ENCODE data around the gene PRDM16. TPM values are rescaled to one million over a fixed set of nuclear protein-coding genes. Genes with fewer than 3 reads are reported as not detected.

The PRDM16 gene
- total and polyA plus RNA-seq, 2 of the 13 experiments (the other 11 are each of a cell fraction or from before 2014, with no cell fraction given), result 0.15 to 0.81 TPM

DNA sequence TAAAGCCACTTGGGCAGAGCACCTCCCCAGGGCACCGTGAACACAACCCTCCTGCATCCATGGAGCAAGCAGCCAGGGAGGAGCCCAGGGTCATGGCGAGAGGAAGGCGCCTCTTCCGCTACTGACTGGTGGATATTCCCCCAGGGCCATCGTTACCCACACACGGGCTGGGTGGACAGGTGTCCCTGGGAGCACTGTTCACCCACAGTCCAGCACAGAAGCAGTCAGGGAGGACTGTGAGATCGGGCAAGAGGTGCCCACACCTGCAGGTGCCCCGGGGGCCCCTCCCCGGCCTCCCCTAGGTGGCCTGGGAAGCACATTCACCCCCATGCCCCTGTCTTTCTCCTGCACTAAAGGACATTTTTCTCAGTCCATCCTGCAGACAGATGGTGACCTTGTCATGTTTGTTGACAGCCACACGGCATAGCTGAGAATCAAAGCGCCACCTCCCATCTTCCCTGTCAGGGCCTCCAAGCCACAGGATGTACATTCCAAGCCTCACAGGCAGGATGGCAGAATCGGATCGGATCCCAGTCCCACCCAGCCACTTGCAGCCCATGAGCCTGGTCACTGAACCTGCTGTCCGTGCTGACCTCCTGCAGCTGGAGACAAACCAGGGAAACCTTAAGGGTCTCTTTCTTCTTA is 160.2 kb downstream of the PRDM16 start (continued):
- TF ChIP-seq TARDBP (CRISPR knock-in tag; IDR thresholded peaks at IDR 0.05) (no peak), ZFP90 (CRISPR knock-in tag; IDR thresholded peaks at IDR 0.05; ENCODE audit: borderline replicate concordance) (no peak), FOXP1 (IDR thresholded peaks at IDR 0.05) (no peak), FOXP1 (CRISPR knock-in tag; IDR thresholded peaks at IDR 0.05) (peak; percentile 57; the same call in 1 of the 2 replicates), PHB2 (IDR thresholded peaks at IDR 0.05; ENCODE audit: partially characterized antibody) (no peak), ZNF556 (CRISPR knock-in tag; IDR thresholded peaks at IDR 0.05; ENCODE audit: borderline replicate concordance) (0 out of 2 replicates have a peak, but pooled peaks have one; percentile 30), FOXO1 (CRISPR knock-in tag; IDR thresholded peaks at IDR 0.05) (peak; percentile 61; the same call in 1 of the 2 replicates), ARHGAP35 (CRISPR knock-in tag; IDR thresholded peaks at IDR 0.05; ENCODE audit: borderline replicate concordance) (no peak), JUNB (CRISPR knock-in tag; IDR thresholded peaks at IDR 0.05; ENCODE audit: borderline replicate concordance) (no peak), MEIS1 (CRISPR knock-in tag; IDR thresholded peaks at IDR 0.05; ENCODE audit: borderline replicate concordance) (peak; percentile 55; the same call in 1 of the 2 replicates), MAF1 (CRISPR knock-in tag; IDR thresholded peaks at IDR 0.05; ENCODE audit: borderline replicate concordance) (no peak), ZNF598 (CRISPR knock-in tag; IDR thresholded peaks at IDR 0.05; ENCODE audit: borderline replicate concordance) (no peak)
- TF ChIP-seq, protein P1, sequence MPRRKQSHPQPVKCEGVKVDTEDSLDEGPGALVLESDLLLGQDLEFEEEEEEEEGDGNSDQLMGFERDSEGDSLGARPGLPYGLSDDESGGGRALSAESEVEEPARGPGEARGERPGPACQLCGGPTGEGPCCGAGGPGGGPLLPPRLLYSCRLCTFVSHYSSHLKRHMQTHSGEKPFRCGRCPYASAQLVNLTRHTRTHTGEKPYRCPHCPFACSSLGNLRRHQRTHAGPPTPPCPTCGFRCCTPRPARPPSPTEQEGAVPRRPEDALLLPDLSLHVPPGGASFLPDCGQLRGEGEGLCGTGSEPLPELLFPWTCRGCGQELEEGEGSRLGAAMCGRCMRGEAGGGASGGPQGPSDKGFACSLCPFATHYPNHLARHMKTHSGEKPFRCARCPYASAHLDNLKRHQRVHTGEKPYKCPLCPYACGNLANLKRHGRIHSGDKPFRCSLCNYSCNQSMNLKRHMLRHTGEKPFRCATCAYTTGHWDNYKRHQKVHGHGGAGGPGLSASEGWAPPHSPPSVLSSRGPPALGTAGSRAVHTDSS (CRISPR knock-in tag; conservative IDR thresholded peaks at IDR 0.05), result no peak
- TF ChIP-seq, protein P2, sequence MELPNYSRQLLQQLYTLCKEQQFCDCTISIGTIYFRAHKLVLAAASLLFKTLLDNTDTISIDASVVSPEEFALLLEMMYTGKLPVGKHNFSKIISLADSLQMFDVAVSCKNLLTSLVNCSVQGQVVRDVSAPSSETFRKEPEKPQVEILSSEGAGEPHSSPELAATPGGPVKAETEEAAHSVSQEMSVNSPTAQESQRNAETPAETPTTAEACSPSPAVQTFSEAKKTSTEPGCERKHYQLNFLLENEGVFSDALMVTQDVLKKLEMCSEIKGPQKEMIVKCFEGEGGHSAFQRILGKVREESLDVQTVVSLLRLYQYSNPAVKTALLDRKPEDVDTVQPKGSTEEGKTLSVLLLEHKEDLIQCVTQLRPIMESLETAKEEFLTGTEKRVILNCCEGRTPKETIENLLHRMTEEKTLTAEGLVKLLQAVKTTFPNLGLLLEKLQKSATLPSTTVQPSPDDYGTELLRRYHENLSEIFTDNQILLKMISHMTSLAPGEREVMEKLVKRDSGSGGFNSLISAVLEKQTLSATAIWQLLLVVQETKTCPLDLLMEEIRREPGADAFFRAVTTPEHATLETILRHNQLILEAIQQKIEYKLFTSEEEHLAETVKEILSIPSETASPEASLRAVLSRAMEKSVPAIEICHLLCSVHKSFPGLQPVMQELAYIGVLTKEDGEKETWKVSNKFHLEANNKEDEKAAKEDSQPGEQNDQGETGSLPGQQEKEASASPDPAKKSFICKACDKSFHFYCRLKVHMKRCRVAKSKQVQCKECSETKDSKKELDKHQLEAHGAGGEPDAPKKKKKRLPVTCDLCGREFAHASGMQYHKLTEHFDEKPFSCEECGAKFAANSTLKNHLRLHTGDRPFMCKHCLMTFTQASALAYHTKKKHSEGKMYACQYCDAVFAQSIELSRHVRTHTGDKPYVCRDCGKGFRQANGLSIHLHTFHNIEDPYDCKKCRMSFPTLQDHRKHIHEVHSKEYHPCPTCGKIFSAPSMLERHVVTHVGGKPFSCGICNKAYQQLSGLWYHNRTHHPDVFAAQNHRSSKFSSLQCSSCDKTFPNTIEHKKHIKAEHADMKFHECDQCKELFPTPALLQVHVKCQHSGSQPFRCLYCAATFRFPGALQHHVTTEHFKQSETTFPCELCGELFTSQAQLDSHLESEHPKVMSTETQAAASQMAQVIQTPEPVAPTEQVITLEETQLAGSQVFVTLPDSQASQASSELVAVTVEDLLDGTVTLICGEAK (IDR thresholded peaks at IDR 0.05), result no peak
- TF ChIP-seq, protein P2 (CRISPR knock-in tag; IDR thresholded peaks at IDR 0.05), result peak; percentile 20; the same call in 1 of the 2 replicates
- TF ChIP-seq, protein P3, sequence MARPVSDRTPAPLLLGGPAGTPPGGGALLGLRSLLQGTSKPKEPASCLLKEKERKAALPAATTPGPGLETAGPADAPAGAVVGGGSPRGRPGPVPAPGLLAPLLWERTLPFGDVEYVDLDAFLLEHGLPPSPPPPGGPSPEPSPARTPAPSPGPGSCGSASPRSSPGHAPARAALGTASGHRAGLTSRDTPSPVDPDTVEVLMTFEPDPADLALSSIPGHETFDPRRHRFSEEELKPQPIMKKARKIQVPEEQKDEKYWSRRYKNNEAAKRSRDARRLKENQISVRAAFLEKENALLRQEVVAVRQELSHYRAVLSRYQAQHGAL (CRISPR knock-in tag; IDR thresholded peaks at IDR 0.05; ENCODE audit: not compliant biosample characterization), result no peak
- TF ChIP-seq, protein P4, sequence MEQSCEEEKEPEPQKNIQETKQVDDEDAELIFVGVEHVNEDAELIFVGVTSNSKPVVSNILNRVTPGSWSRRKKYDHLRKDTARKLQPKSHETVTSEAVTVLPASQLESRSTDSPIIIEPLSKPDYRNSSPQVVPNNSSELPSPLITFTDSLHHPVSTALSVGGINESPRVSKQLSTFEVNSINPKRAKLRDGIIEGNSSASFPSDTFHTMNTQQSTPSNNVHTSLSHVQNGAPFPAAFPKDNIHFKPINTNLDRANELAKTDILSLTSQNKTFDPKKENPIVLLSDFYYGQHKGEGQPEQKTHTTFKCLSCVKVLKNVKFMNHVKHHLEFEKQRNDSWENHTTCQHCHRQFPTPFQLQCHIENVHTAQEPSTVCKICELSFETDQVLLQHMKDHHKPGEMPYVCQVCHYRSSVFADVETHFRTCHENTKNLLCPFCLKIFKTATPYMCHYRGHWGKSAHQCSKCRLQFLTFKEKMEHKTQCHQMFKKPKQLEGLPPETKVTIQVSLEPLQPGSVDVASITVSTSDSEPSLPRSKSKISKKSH (CRISPR knock-in tag; IDR thresholded peaks at IDR 0.05; ENCODE audit: borderline replicate concordance), result no peak
